Measurements from ENCODE around the gene ESR2.
A peak's percentile ranks its signal among the peaks of the same experiment; 100 is the strongest.
"Not testable (repeated sequence)": the region's sequence is repeated elsewhere in the genome, so short reads cannot be mapped to it uniquely, and the experiment has no call there.

ESR2 gene

DNA sequence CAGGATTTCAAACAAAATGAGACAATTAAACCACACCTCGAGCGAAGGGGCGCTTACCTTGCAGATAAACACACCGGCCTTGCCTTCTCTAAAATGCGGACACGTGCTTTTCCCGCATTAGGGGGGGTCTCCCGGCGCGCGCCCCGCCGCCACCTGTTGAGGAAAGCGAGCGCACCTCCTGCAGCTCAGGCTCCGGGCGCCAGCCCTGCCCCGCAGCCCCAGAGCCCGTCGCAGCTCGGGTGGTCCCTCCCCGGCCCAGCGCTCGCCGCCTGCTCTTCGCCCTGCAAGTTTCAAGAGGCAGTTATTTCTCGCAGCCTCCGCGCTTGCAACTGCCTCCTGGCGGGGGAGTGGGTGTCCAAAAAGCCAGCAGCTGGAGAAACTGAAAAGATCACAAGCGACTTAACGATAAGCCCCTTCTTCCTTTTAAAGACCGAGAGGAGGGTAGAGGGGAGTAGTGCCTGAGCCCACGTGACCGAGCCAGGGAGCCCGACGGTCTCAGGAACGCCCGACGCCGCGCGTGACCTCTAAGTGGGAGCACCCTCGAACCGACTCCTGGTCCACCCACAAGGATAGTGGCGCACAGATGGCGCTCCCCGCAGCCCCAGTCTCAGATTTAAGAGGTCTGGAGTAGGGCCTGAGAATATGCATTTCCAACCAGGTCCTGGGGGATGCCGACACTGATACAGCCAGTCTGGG, at the start of gene ESR2:
ESR2 (minus strand) TSS at position 396 of the 696 bp plus-strand sequence. CDS start 11,386 bp downstream, outside the sequence.
- peak; percentile 5 for DNase-seq (ENCODE audit: low spot score)

DNA sequence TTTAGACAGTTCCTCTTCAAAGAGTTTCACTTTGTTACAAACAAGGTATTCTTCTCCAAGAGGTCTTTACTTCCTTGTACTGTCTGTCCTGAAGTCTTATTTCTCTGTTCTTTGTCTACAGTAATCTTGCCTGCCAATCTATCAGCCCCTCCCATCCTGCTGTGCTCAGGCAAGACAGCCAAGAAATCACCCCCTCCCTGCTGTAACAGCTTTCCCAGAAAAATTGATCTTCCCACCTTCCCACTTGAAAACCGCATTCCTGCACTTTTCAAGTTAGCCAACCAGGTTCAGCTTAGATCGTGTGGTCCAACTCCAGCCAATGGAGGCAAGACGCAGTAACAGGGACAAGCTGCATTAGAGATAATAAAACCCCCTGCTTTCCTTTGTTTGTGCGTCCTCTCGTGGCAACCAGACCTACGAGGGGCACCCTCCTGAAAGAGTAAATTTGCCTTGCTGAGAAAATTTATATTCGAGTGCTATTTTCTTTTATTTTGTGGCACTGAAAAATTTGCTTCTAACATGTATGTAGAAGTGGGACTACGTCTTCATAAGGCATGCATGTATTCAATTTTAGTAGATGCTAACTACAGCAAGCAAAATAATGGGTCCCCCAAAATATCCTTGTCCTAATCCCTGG, 46.5 kb upstream of the ESR2 start:
- no peak for DNase-seq (ENCODE audit: low spot score)

- peak; percentile 94 for DNase-seq (ENCODE audit: low spot score)
These were observed 44.6 kb upstream of the ESR2 start for GRCh38 chr14:64338616-64339316.

DNA sequence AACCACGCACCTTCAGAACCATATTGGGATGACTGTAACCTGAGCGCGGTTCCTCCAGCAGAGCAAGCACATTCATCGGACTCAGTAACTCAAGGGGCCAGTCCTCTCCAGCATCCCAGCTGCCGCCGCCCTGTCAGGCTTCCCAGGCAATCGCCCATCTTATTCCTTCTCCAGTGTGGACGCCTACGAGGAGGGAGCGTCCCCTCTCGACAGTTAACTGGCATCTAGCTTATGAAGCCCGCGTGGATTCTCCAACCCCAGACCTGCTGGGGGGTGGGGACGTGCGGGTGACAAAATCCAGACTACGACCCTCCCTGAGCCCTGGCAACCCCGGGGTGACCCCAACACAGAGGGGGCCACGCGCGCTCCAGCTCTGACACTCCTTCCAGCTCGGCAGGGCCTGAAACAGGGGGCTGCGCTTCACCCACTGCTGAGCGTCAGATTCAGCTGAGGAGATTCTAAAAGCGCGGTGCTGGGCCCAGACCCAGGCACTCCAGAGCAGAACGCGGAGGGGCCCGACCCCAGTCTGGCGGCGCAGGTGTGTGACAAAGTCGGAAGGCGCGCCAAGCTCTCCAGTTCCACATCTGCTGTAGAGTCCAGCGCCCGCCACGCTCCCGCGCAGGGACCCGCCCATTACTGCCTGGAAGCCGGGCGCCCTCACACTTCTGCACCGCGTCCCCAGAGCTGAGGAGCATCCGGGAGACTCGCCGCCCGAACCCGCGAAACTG, 43.9 kb upstream of the ESR2 start:
- DNase-seq (ENCODE audit: low spot score), result peak; percentile 31

- DNase-seq (ENCODE audit: low spot score), result no peak
These were observed 35.0 kb upstream of the ESR2 start for GRCh38 chr14:64329149-64329548.

GRCh38 chr14:64326502-64326901, 32.3 kb upstream of the ESR2 start:
- DNase-seq (ENCODE audit: low spot score), result no peak

GRCh38 chr14:64324895-64325294, 30.7 kb upstream of the ESR2 start:
- no peak for DNase-seq (ENCODE audit: low spot score)

GRCh38 chr14:64324461-64324860, 30.3 kb upstream of the ESR2 start:
- no peak for DNase-seq (ENCODE audit: low spot score)

GRCh38 chr14:64320362-64320761, 26.2 kb upstream of the ESR2 start:
- not testable (repeated sequence) for DNase-seq (ENCODE audit: low spot score)

DNA sequence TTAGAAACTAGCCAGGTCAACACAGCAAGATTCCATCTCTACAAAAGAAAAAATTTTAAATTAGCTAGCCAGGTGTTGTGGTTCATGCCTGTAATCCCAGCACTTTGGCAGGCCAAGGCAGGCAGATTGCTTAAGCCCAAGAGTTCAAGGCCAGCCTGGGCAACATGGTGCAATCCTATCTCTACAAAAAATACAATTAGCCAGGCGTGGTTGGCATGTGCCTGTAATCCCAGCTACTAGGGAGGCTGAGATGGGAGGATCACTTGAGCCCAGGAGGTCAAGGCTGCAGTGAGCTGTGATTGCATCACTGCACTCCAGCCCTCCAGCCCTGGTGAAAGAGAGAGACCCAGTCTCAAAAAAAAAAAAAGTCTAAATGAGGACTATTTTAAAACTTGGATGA, 24.5 kb upstream of the ESR2 start:
- DNase-seq (ENCODE audit: low spot score), result not testable (repeated sequence)

DNA sequence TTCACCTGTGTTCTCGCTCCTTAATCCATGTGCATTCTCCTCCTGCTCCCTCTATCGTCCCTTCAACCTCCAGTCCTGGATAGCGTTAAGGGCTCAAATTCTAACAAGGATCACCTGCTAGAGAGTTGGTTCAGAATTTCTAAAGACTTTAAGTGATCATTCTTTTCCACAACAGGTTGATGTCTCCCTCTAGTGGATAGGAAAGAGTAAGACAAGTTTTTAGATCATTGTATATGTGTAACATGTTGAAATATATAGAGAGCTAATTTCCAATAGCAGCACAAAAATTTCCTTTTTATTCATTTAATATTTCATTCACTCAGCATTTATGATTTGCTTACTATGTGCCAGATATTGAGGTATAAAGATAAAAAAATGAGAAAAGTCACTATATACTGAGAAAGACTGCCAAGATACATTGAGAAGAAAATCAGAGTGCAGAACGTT, 9.3 kb upstream of the ESR2 start:
- peak; percentile 37 for DNase-seq (ENCODE audit: low spot score)

DNA sequence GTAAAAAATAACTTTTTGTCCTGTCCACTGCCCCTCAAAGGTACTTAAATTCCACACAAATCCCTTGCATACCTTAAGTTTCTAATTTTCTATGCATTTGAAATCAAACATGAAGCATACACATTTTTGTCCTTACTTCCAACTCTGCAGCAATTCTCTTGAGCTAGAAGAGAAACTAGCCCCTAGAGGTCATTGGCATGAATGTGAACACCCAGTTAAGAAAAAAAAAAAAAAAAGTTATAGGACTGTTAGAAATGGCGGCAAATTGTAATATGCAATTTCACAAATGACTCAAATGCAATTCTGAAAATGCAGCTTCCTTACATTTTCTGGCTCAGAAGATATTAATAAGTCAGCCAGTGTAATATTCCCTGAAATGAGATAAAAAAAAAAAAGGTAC, 4.6 kb upstream of the ESR2 start:
- DNase-seq (ENCODE audit: low spot score), result no peak

- no peak for DNase-seq (ENCODE audit: low spot score)
These were observed 2.4 kb upstream of the ESR2 start for GRCh38 chr14:64296561-64296960.

DNA sequence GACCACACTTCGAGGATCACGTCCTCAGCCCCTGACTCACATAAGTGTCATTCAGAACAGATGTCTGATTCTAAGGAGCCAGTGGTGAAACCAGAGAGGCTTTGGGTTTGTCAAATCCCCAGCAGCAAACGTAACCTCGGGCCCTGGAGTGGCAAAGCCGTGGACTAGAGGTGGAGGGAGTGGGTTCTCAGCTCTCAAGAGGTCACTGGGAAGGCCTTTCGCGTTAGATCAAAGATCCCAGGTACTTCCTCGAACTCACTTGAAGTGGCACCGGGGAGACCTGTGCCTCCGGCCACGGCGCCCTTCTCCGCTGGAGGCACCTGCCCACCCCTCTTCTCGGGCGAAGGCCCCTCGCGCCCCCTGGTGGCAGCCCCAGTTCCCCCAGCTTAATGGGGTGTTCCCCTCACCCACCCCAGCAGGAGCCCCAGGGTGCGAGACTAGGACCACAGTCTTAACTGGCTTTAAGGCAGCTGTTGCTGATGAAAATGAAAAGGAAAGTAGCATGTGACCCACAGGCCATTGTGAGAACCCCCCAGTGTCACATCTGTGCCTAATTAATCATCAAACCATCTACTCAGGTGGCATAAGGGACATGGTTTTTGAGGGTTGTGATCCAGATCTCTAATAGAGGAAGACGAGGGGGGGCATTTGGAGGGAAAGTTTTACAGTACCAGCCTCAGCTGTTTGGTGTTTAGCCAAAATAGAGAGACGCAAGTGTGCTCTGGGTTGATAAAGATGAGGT, 672 bp upstream of the ESR2 start:
- peak; percentile 35 for DNase-seq (ENCODE audit: low spot score)

DNA sequence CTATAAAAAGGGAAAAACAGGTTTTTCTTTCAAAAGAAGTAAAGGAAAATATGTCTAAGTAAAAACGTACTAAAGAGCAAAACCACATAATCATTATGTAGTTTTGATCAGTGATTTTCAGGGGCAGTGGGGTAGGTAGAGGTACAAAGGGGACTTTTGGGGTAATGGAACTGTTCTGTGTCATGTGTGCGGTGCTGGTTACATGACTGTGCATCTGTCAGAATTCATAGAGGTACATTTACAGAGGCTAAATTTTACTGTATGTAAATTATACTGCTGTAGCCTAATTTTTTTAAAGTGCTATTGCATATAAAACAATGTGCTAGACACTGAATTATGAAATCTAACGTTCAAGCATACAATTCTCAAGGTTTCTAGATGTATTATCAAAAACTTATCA, 2.0 kb downstream of the ESR2 start:
- no peak for DNase-seq (ENCODE audit: low spot score)

- DNase-seq (ENCODE audit: low spot score), result no peak
These were observed 4.6 kb downstream of the ESR2 start for GRCh38 chr14:64289571-64289970.

GRCh38 chr14:64281805-64282204, 12.4 kb downstream of the ESR2 start:
- no peak for DNase-seq (ENCODE audit: low spot score)

GRCh38 chr14:64279704-64280668, 14.2 kb downstream of the ESR2 start:
- no peak for DNase-seq (ENCODE audit: low spot score)

DNA sequence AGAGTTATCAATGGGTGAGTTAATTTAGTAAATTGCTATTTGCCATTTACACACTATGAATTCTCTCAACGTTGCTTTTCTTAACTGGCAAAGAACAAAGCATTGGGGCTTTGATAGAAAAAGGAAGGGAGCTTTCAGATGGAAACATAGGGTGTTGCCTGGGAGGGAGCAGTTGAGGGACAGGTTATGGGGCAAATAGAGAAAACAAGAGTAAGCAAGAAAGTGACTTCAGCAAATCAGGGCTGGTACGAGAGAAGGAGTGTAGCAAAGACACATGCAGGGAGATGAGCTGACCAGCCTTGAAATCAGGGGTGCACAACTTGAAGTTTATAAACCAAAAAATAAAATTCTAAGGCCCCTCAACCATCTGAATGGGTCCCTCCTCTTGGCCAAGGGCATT, 15.7 kb downstream of the ESR2 start:
- DNase-seq (ENCODE audit: low spot score), result no peak

GRCh38 chr14:64272019-64272418, 22.2 kb downstream of the ESR2 start:
- no peak for DNase-seq (ENCODE audit: low spot score)

GRCh38 chr14:64266239-64266638, 27.9 kb downstream of the ESR2 start:
- no peak for DNase-seq (ENCODE audit: low spot score)
